IMR-90 (cell line): ENCODE results near the gene PTX3. TPM values are rescaled to one million over a fixed set of nuclear protein-coding genes. Genes with fewer than 3 reads are reported as not detected.

Experiments used
- ATAC-seq: fragments of 200-7000 bp; cut with Tn5 transposase; 2 replicates; pipeline ENCODE4 v1.9.1; 2020; ENCODE audit warnings: low read depth, mild to moderate bottlenecking, moderate library complexity
- BruUV-seq: library from RNA; stranded (reverse); fragments of 400-500 nt; replicated peaks from 2 replicates; lab custom pipeline; 2021; lab: Mats Ljungman, UMichigan
- CTCF ChIA-PET: fragments of 300-600 bp; formaldehyde crosslinking; extraction: SDS; loops from one replicate; lab custom pipeline; 2021; ENCODE audit warnings: antibody characterized with exemption; lab: Yijun Ruan, JAX
- POLR2A ChIA-PET: fragments of 300-600 bp; sonication (Branson Sonifier 250); formaldehyde crosslinking; loops from one replicate; lab custom pipeline; 2022; ENCODE audit warnings: antibody characterized with exemption; ENCODE audit not compliant: unreplicated experiment; lab: Charles Lee
- DNase-seq: peaks from one replicate; pipeline ENCODE4 v3.0.0; 2013
- H2AFZ ChIP-seq: replicated peaks from 2 replicates; pipeline ENCODE3; 2013; ENCODE audit warnings: low read length, mild to moderate bottlenecking; ENCODE audit not compliant: poor library complexity
- H2AK5ac ChIP-seq: 2 replicates; pipeline ENCODE4 v1.6.1; 2013; ENCODE audit warnings: low read depth, low read length, inconsistent platforms
- H2AK9ac ChIP-seq: replicated peaks from 2 replicates; pipeline ENCODE3; 2013; ENCODE audit warnings: mild to moderate bottlenecking, low read depth, low read length, moderate library complexity; ENCODE audit not compliant: poor library complexity
- H2BK120ac ChIP-seq: 2 replicates; pipeline ENCODE4 v1.6.1; 2013; ENCODE audit warnings: low read depth, low read length, inconsistent platforms
- H2BK15ac ChIP-seq: 3 replicates; pipeline ENCODE4 v1.6.1; 2013; ENCODE audit warnings: low read depth, low read length, inconsistent platforms
- H2BK20ac ChIP-seq: 2 replicates; pipeline ENCODE4 v1.6.1; 2013; ENCODE audit warnings: low read depth, mild to moderate bottlenecking, inconsistent platforms, low read length, moderate library complexity
- H2BK5ac ChIP-seq: 2 replicates; pipeline ENCODE4 v1.6.1; 2013; ENCODE audit warnings: mild to moderate bottlenecking, low read depth, low read length, inconsistent platforms; ENCODE audit not compliant: poor library complexity, severe bottlenecking
- H3K14ac ChIP-seq: replicated peaks from 2 replicates; pipeline ENCODE4 v1.6.1; 2013; ENCODE audit warnings: low read depth, low read length, inconsistent platforms
- H3K18ac ChIP-seq: 2 replicates; pipeline ENCODE4 v1.6.1; 2013; ENCODE audit warnings: low read depth, low read length, control low read depth
- H3K23ac ChIP-seq: 2 replicates; pipeline ENCODE4 v1.6.1; 2013; ENCODE audit warnings: low read depth, low read length, inconsistent platforms
- H3K27ac ChIP-seq: 2 replicates; pipeline ENCODE4 v1.5.1; 2013; ENCODE audit warnings: mild to moderate bottlenecking, control low read depth, low read length; ENCODE audit not compliant: insufficient read depth
- H3K27me3 ChIP-seq: 2 replicates; pipeline ENCODE4 v1.6.1; 2013; ENCODE audit warnings: low read length; ENCODE audit not compliant: control insufficient read depth, insufficient read depth
- H3K36me3 ChIP-seq: 2 replicates; pipeline ENCODE4 v1.6.1; 2013; ENCODE audit warnings: low read length, mixed read lengths; ENCODE audit not compliant: control insufficient read depth, insufficient read depth
- H3K4ac ChIP-seq: 2 replicates; pipeline ENCODE4 v1.6.1; 2013; ENCODE audit warnings: low read depth, low read length, inconsistent platforms
- H3K4me1 ChIP-seq: 2 replicates; pipeline ENCODE4 v1.6.1; 2013; ENCODE audit warnings: low read length, mixed read lengths; ENCODE audit not compliant: control insufficient read depth, insufficient read depth
- H3K4me2 ChIP-seq: 2 replicates; pipeline ENCODE4 v1.6.1; 2013; ENCODE audit warnings: low read depth, mild to moderate bottlenecking, control low read depth, low read length, moderate library complexity
- H3K4me3 ChIP-seq: 2 replicates; pipeline ENCODE4 v1.5.1; 2013; ENCODE audit warnings: low read depth, mild to moderate bottlenecking, control low read depth, low read length, moderate library complexity; ENCODE audit not compliant: insufficient read depth
- H3K56ac ChIP-seq: 2 replicates; pipeline ENCODE4 v1.6.1; 2013; ENCODE audit warnings: low read length, inconsistent platforms; ENCODE audit not compliant: insufficient read depth; ENCODE audit errors: extremely low read depth
- H3K79me1 ChIP-seq, 2 experiments: 2 replicates each; pipeline ENCODE4 v1.6.1; 2013; ENCODE audit warnings: low read length in 2 of 2, inconsistent platforms in 1 of 2, low read depth in 1 of 2
- H3K9ac ChIP-seq: 2 replicates; pipeline ENCODE4 v1.6.1; 2013; ENCODE audit warnings: low read depth, low read length, control low read depth
- H3K9me1 ChIP-seq: 2 replicates; pipeline ENCODE4 v1.6.1; 2013; ENCODE audit warnings: low read length, inconsistent platforms; ENCODE audit not compliant: insufficient read depth
- H3K9me3 ChIP-seq: 2 replicates; pipeline ENCODE4 v1.6.1; 2013; ENCODE audit warnings: low read length; ENCODE audit not compliant: control insufficient read depth, insufficient read depth
- H4K20me1 ChIP-seq: 2 replicates; pipeline ENCODE4 v1.6.1; 2013; ENCODE audit warnings: low read length, inconsistent platforms; ENCODE audit not compliant: insufficient read depth
- H4K5ac ChIP-seq: 2 replicates; pipeline ENCODE4 v1.6.1; 2013; ENCODE audit warnings: mild to moderate bottlenecking, low read depth, low read length, control low read depth
- H4K8ac ChIP-seq, 2 experiments: 2 replicates each; pipeline ENCODE4 v1.6.1; 2013; ENCODE audit warnings: low read depth in 2 of 2, low read length in 2 of 2, control low read depth in 1 of 2, inconsistent platforms in 1 of 2
- H4K91ac ChIP-seq: 2 replicates; pipeline ENCODE4 v1.6.1; 2013; ENCODE audit warnings: low read depth, low read length, inconsistent platforms; ENCODE audit not compliant: insufficient read depth
- FOS ChIP-seq: fragments of 150-350 bp; IDR thresholded peaks from 2 replicates; pipeline ENCODE4 v1.6.1; 2016; ENCODE audit warnings: low read depth, low read length
- MAFK ChIP-seq: IDR thresholded peaks from 2 replicates; pipeline ENCODE4 v1.6.1; 2012; ENCODE audit warnings: low read depth, low read length, improper control_type of control experiment
- RAD21 ChIP-seq: IDR thresholded peaks from 2 replicates; pipeline ENCODE4 v1.6.1; 2012; ENCODE audit warnings: low read length, improper control_type of control experiment
- WGBS, 2 experiments: methylation state at CpG; one replicate each; pipeline versions ENCODE4 v1.1.5 to v1.1.7; 2013; ENCODE audit warnings: missing lambda C conversion rate in 2 of 2; ENCODE audit not compliant: insufficient read length in 1 of 2; ENCODE audit errors: extremely low coverage in 2 of 2; 5-methylcytosine and 5-hydroxymethylcytosine counted together
- dilution Hi-C: fragments of 300-500 bp; cut with HindIII; formaldehyde crosslinking; loops from one replicate; pipeline ENCODE4 v1.14.3; 2018; ENCODE audit warnings: low sequenced_read_pairs; ENCODE audit not compliant: unreplicated experiment
- in situ Hi-C: fragments of 300-500 bp; cut with MboI; formaldehyde crosslinking; loops from 3 replicates; pipeline ENCODE4 v1.14.3; 2019; ENCODE audit warnings: low sequenced_read_pairs, inconsistent platforms, mixed read lengths
- intact Hi-C: fragments of 100-400 bp; cut with micrococcal nuclease; formaldehyde crosslinking; loops from 2 replicates; pipeline ENCODE4 v1.10.0; 2022
- polyA plus RNA-seq, 3 experiments: library from polyadenylated mRNA; depleted of rRNA; stranded (reverse); fragments of >200 nt; gene quantifications; 2 replicates each; pipeline ENCODE4 v1.2.3, GENCODE V29; 2012; ENCODE audit warnings: low replicate concordance in 1 of 3
- total RNA-seq: library from RNA; depleted of rRNA; stranded (reverse); fragments of >200 nt; gene quantifications from 2 replicates; pipeline ENCODE4 v1.2.3, GENCODE V29; 2012

Gene PTX3
- total and polyA plus RNA-seq, 2 of the 4 experiments (the other 2 are of a cell fraction), result 97.9 to 135 TPM

DNA sequence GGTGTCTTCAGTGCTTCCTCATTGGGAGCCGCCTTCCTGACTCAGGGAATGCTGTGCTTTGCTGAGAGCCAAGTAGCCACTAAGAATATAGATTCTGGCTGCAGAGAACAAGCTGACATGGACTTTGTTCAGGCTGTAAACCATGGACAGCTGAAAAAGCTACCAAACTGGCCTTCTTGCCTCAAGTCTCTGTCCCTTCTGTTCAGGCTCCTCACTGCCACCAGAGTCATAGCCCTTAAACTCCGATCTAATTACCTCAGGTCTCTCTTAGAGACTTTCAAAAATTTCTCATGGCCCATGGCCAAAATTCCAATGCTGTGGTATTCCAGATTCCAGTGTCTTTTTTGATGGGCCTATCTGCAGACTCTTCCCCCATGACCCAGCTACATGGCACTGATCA, 19.4 kb upstream of the PTX3 start:
- H2BK20ac ChIP-seq, result 0 out of 2 replicates have a peak overlapping the region, but pooled peaks have one; percentile 36
- intact Hi-C loops (loop anchor here (5.0 kb wide), 1 partner anchor 45 kb away; no protein-coding TSS in a partner anchor), in situ Hi-C loops (no loop called here), dilution Hi-C loops (no loop called here)
- ATAC-seq, result peak; percentile 27
- H3K14ac ChIP-seq, result 0 out of 2 replicates have a peak overlapping the region, but pooled peaks have one; percentile 49
- H4K5ac ChIP-seq, result no peak overlapping the region
- H3K4me2 ChIP-seq, result no peak overlapping the region
- H4K8ac ChIP-seq, result no peak overlapping the region
- no peaks in the 10 kb centered on the region for H3K27me3 ChIP-seq
- CTCF ChIA-PET, result no interaction called here
- POLR2A ChIA-PET, result no interaction called here
- H3K79me1 ChIP-seq, result peaks cover 0 to 12% of the 10 kb centered on the region in 2 experiments; a peak in 2 of 4 replicates
- no TSS peak for BruUV-seq
- H3K4me1 ChIP-seq, result no peaks in the 10 kb centered on the region
- peak overlapping the region; percentile 71 for H2BK120ac ChIP-seq
- peak overlapping the region; percentile 46 for H2AFZ ChIP-seq
- H2BK5ac ChIP-seq, result no peak overlapping the region
- H3K36me3 ChIP-seq, result no peaks in the 10 kb centered on the region
- WGBS, 2 experiments, result 89% methylated on average over 2 of the region's 2 CpGs; no CpG with 5 or more reads in 1 of the 2 experiments
- H4K91ac ChIP-seq, result no peak overlapping the region
- H3K4ac ChIP-seq, result peak overlapping the region; percentile 78
- no peak overlapping the region for H3K56ac ChIP-seq
- no peaks in the 10 kb centered on the region for H4K20me1 ChIP-seq
- no peak overlapping the region for H2AK9ac ChIP-seq
- H3K4me3 ChIP-seq, result no peak overlapping the region
- H2AK5ac ChIP-seq, result peak overlapping the region; percentile 82; the same call in 1 of the 2 replicates
- TF ChIP-seq RAD21 (no peak), FOS (no peak), MAFK (no peak)
- peak overlapping the region; percentile 43; the same call in 1 of the 2 replicates for H3K23ac ChIP-seq
- no peak overlapping the region for H3K27ac ChIP-seq
- H3K18ac ChIP-seq, result no peak overlapping the region
- DNase-seq, result no peak
- no peak overlapping the region for H3K9ac ChIP-seq
- peak overlapping the region; percentile 72; the same call in 1 of the 3 replicates for H2BK15ac ChIP-seq
- H3K9me3 ChIP-seq, result no peaks in the 10 kb centered on the region
- H3K9me1 ChIP-seq, result peaks cover 11% of the 10 kb centered on the region
